Hepatocyte (in vitro differentiated cells): ENCODE results near the gene ADGRF3.
"Not testable (repeated sequence)": the region's sequence is repeated elsewhere in the genome, so short reads cannot be mapped to it uniquely, and the experiment has no call there.

ENCODE experiments used
- EZH2 ChIP-seq: fragments of 200-600 bp; sonication (generic); IDR thresholded peaks from 2 replicates; pipeline ENCODE4 v1.6.1; 2016; ENCODE audit warnings: antibody characterized with exemption, mild to moderate bottlenecking, borderline replicate concordance
- TF ChIP-seq, protein P1 (sequence below): fragments of 200-600 bp; sonication (generic); IDR thresholded peaks from 2 replicates; pipeline ENCODE4 v1.5.1; 2016; ENCODE audit warnings: antibody characterized with exemption, mild to moderate bottlenecking; ENCODE audit not compliant: poor library complexity

DNA sequence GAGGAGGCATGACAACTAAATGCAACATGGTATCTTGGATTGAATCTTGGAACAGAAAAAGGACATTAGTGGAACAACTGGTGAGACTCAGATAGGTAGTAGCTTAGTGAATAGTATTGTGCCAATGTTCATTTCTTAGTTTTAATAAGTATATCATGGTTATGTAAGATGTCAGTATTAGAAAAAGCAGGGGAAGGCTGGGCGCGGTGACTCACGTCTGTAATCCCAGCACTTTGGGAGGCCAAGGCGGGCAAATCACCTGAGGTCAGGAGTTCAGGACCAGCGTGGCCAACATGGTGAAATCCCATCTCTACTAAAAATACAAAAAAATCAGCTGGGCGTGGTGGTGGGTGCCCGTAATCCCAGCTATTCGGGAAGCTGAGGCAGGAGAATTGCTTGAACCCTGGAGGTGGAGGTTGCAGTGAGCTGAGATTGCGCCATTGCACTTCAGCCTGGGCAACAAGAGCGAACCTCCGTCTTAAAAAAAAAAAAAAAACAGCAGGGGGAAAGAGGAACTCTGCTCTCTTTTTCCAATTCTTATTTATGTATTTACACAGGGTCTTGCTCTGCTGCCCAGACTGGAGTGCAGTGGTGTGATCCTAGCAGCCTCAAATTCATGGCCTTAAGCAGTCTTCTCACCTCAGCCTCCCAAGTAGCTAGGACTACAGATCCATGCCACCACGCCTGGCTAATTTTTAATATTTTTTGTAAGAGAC is 77.8 kb downstream of the ADGRF3 start:
- TF ChIP-seq, protein P1, sequence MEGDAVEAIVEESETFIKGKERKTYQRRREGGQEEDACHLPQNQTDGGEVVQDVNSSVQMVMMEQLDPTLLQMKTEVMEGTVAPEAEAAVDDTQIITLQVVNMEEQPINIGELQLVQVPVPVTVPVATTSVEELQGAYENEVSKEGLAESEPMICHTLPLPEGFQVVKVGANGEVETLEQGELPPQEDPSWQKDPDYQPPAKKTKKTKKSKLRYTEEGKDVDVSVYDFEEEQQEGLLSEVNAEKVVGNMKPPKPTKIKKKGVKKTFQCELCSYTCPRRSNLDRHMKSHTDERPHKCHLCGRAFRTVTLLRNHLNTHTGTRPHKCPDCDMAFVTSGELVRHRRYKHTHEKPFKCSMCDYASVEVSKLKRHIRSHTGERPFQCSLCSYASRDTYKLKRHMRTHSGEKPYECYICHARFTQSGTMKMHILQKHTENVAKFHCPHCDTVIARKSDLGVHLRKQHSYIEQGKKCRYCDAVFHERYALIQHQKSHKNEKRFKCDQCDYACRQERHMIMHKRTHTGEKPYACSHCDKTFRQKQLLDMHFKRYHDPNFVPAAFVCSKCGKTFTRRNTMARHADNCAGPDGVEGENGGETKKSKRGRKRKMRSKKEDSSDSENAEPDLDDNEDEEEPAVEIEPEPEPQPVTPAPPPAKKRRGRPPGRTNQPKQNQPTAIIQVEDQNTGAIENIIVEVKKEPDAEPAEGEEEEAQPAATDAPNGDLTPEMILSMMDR, result not testable (repeated sequence)
- TF ChIP-seq EZH2, result not testable (repeated sequence)
